ENCODE data around the gene PLD2.

PLD2 gene

DNA sequence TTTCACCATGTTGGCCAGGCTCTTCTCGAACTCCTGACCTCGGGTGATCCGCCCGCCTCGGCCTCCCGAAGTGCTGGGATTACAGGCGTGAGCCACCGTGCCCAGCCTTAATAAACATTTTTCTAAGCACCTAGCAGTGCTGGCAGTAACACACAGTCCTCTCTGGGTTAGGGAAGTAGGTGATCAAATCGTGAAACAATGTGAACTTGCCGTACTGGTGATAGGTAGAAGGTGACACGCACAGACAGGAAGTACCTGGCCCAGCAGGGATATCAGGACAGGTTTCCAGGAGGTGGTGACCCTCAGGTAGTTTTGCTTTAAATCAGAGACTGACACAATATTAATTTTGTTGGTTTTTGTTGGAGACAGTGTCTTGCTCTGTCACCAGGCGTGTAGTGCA, 4.5 kb downstream of the PLD2 start:
- TF ChIP-seq EZH2phosphoT487 (conservative IDR thresholded peaks at IDR 0.05; ENCODE audit: low read length) = no peak
- TF ChIP-seq, protein P1, sequence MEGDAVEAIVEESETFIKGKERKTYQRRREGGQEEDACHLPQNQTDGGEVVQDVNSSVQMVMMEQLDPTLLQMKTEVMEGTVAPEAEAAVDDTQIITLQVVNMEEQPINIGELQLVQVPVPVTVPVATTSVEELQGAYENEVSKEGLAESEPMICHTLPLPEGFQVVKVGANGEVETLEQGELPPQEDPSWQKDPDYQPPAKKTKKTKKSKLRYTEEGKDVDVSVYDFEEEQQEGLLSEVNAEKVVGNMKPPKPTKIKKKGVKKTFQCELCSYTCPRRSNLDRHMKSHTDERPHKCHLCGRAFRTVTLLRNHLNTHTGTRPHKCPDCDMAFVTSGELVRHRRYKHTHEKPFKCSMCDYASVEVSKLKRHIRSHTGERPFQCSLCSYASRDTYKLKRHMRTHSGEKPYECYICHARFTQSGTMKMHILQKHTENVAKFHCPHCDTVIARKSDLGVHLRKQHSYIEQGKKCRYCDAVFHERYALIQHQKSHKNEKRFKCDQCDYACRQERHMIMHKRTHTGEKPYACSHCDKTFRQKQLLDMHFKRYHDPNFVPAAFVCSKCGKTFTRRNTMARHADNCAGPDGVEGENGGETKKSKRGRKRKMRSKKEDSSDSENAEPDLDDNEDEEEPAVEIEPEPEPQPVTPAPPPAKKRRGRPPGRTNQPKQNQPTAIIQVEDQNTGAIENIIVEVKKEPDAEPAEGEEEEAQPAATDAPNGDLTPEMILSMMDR (IDR thresholded peaks at IDR 0.05; ENCODE audit: insufficient read depth, low read length, poor library complexity, severe bottlenecking) = no peak
- Histone ChIP-seq H3K9ac (ENCODE audit: low read length) (no peak overlapping the region), H3K4me3 (ENCODE audit: insufficient read depth, low read length, poor library complexity, severe bottlenecking) (no peak overlapping the region), H4K20me1 (ENCODE audit: low read depth, low read length) (no peaks in the 10 kb centered on the region), H3K9me3 (ENCODE audit: insufficient read depth, low read length) (no peaks in the 10 kb centered on the region), H3K9me2 (replicated peaks; ENCODE audit: insufficient read depth, low read length) (no peaks in the 10 kb centered on the region), H3K79me2 (ENCODE audit: insufficient read depth, low read length) (no peaks in the 10 kb centered on the region), H3K27ac (ENCODE audit: low read depth, low read length) (no peak overlapping the region), H3K36me3 (ENCODE audit: low read length) (no peaks in the 10 kb centered on the region), H3K4me2 (ENCODE audit: low read depth, low read length, poor library complexity, severe bottlenecking) (no peak overlapping the region), H3F3A (ENCODE audit: insufficient read depth) (0 out of 2 replicates have a peak, but pooled peaks cover under 1% of the 10 kb centered on the region), H2AFZ (ENCODE audit: low read depth, low read length, severe bottlenecking) (no peak overlapping the region), H3K27me3 (ENCODE audit: low read length) (no peaks in the 10 kb centered on the region)

DNA sequence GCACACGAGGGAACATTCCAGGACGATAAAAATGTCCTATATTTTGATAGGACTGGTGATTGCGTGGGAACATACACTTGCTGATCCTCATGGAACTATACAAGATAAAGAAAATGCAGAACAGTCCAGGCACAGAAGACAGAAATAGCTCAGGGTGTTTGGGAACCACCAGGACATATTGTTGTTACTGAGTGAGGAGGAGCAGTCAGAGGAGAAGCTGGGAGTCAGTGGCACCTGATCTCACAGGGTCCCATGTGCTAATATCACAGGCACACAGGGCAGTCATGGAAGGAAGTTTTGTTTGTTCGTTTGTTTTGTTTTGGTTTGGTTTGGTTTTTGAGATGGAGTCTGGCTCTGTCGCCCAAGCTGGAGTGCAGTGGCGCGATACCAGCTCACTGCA, 5.7 kb downstream of the PLD2 start:
- Histone ChIP-seq H4K20me1 (ENCODE audit: low read depth, low read length) (no peaks in the 10 kb centered on the region), H3K27ac (ENCODE audit: low read depth, low read length) (no peak overlapping the region), H3K79me2 (ENCODE audit: insufficient read depth, low read length) (no peaks in the 10 kb centered on the region), H3K9me2 (replicated peaks; ENCODE audit: insufficient read depth, low read length) (no peaks in the 10 kb centered on the region), H3K4me2 (ENCODE audit: low read depth, low read length, poor library complexity, severe bottlenecking) (no peak overlapping the region), H3F3A (ENCODE audit: insufficient read depth) (no peaks in the 10 kb centered on the region), H3K36me3 (ENCODE audit: low read length) (no peaks in the 10 kb centered on the region), H3K9me3 (ENCODE audit: insufficient read depth, low read length) (no peaks in the 10 kb centered on the region), H3K9ac (ENCODE audit: low read length) (no peak overlapping the region), H3K27me3 (ENCODE audit: low read length) (no peaks in the 10 kb centered on the region), H2AFZ (ENCODE audit: low read depth, low read length, severe bottlenecking) (no peak overlapping the region), H3K4me3 (ENCODE audit: insufficient read depth, low read length, poor library complexity, severe bottlenecking) (no peak overlapping the region)
- TF ChIP-seq, protein P1 (IDR thresholded peaks at IDR 0.05; ENCODE audit: insufficient read depth, low read length, poor library complexity, severe bottlenecking) = no peak
- no peak for TF ChIP-seq EZH2phosphoT487 (conservative IDR thresholded peaks at IDR 0.05; ENCODE audit: low read length)

DNA sequence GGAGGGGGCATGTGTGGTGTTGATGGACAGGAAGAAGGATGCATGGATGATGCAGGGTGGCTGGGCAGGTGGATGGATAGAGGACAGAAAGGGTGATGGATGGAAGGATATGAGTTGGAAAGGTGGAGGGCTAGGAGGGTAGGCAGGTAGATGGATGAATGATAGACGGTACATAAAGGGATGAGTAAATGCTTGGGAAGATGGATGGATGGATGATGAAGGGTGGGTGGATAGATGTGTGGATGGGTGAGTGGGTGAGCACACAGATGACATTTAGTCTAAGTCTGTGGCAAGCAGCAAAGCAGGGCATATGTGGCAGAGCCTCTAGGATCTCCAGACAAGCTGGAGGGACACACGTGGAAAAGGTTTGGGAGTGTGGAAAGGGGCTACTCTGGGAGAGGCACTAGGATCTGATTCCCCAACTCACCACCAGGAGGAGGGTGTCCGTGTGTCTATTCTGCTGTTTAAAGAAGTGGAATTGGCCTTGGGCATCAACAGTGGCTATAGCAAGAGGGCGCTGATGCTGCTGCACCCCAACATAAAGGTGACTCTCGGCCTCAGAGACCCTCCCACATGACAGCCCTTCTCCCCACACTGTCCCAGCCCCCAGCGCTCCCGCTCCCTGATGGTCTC, 8.2 kb downstream of the PLD2 start:
- Histone ChIP-seq H4K20me1 (ENCODE audit: low read depth, low read length) (no peaks in the 10 kb centered on the region), H3K4me3 (ENCODE audit: insufficient read depth, low read length, poor library complexity, severe bottlenecking) (no peak overlapping the region), H3K79me2 (ENCODE audit: insufficient read depth, low read length) (no peaks in the 10 kb centered on the region), H3K9me2 (replicated peaks; ENCODE audit: insufficient read depth, low read length) (no peaks in the 10 kb centered on the region), H3K9ac (ENCODE audit: low read length) (no peak overlapping the region), H3K27me3 (ENCODE audit: low read length) (no peaks in the 10 kb centered on the region), H3F3A (ENCODE audit: insufficient read depth) (no peaks in the 10 kb centered on the region), H3K27ac (ENCODE audit: low read depth, low read length) (no peak overlapping the region), H2AFZ (ENCODE audit: low read depth, low read length, severe bottlenecking) (no peak overlapping the region), H3K9me3 (ENCODE audit: insufficient read depth, low read length) (no peaks in the 10 kb centered on the region), H3K36me3 (ENCODE audit: low read length) (no peaks in the 10 kb centered on the region), H3K4me2 (ENCODE audit: low read depth, low read length, poor library complexity, severe bottlenecking) (no peak overlapping the region)
- TF ChIP-seq EZH2phosphoT487 (conservative IDR thresholded peaks at IDR 0.05; ENCODE audit: low read length) = no peak
- TF ChIP-seq, protein P1 (IDR thresholded peaks at IDR 0.05; ENCODE audit: insufficient read depth, low read length, poor library complexity, severe bottlenecking) = no peak
